Astrocyte of the spinal cord (primary cell): Measurements from ENCODE around the gene DGKD.
"Not testable (repeated sequence)": the region's sequence is repeated elsewhere in the genome, so short reads cannot be mapped to it uniquely, and the experiment has no call there.

Source experiments
- DNase-seq: peaks from one replicate; pipeline ENCODE4 v3.0.0; 2011; ENCODE audit warnings: low read depth, low spot score
- H3K4me3 ChIP-seq: 2 replicates; pipeline ENCODE4 v1.5.1; 2011; ENCODE audit warnings: low read depth, mild to moderate bottlenecking, low read length, moderate library complexity
- CTCF ChIP-seq: IDR thresholded peaks from 2 replicates; pipeline ENCODE4 v1.5.1; 2012; ENCODE audit warnings: low read depth, mild to moderate bottlenecking, low read length, inconsistent platforms
- in situ Hi-C: cut with HindIII; loops from 2 replicates; pipeline ENCODE4 v1.10.0; 2017; ENCODE audit warnings: low sequenced_read_pairs

The DGKD gene

GRCh38 chr2:233334915-233335314 is 19.4 kb upstream of the DGKD start:
- no peak for DNase-seq
- TF ChIP-seq CTCF: no peak
- in situ Hi-C loops: no loop called here
- H3K4me3 ChIP-seq: no peak overlapping the region

DNA sequence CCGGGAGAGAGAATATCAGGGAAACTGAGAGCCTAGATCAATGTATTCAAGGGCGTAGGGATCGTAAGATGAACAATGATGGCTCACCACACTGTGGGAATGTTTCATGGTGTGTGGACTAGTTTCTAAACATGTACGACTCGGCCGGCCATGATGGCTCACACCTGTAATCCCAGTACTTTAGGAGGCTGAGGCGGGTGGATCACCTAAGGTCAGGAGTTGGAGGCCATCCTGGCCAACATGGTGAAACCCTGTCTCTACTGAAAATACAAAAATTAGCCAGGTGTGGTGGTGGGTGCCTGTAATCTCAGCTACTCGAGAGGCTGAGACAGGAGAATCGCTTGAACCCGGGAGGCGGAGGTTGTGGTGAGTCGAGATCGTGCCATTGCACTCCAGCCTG is 18.2 kb upstream of the DGKD start:
- in situ Hi-C loops, H3K4me3 ChIP-seq, DNase-seq: not testable (repeated sequence)

DNA sequence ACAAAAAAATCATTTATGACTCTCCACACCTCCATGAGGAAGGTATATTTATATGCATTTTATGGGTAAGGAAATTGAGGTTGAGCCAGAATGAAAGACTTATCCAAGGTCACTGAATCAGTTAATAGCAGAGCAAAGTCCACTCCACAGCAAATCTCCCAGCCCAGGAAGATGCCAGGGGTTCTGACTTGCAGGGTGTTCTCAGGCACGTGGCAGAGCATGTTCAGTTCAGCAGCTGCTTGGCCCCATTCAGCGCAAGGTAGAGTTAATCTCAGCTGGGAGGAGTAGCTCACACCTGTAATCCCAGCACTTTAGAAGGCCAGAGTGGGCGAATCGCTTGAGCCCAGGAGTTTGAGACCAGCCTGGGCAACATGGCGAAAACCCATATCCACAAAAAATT is 17.8 kb upstream of the DGKD start:
- TF ChIP-seq CTCF: no peak
- DNase-seq: no peak
- no peak overlapping the region for H3K4me3 ChIP-seq
- in situ Hi-C loops: no loop called here

DNA sequence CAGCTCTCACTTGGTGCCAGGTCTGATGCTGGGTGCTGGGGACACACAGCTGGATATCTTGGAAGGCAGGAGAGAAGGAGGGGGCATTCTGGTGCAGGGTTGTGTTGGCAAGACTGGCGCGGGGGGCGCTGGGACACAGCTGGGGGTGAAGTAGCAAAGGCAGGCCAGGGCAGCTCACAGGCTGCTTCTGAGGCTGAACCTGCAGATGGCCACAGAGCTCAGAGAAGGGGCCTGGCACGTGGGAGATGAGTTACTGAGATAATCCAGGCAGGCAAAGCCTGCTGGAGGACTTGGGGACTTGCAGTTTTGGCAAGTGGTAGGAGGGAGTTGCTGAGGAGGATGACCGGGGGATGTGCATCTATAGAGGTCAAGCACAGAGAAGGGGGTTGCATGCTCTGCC is 16.2 kb upstream of the DGKD start:
- in situ Hi-C loops: no loop called here
- H3K4me3 ChIP-seq: no peak overlapping the region
- DNase-seq: no peak
- TF ChIP-seq CTCF: no peak

DNA sequence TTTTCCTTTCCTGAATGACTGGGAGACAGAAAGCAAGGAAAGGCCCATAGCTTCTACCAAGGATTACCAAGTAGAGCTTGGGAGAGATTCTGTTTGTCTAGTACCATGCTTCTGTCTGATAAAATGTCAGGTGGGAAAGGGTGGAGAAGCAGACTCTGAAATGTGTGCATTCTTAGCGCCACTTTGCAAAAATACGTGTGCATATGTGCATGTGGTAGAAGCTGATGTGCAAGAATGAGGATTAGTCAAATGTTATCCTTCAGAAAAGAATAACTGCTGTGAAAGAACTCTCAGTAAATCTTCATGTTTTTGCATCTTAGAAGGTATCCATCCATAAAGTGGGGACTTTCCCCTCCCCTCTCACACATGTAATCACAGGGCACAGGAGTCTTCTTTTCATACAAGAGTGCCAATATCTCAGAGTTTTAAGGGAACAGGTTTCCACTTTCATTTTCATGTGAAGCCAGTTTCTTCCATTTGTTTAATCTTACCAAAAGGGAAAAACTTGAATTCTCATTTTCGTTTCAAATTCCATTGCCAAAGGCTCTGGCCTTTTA is 15.4 kb upstream of the DGKD start:
- no peak for DNase-seq
- no peak for TF ChIP-seq CTCF
- H3K4me3 ChIP-seq: no peak overlapping the region
- in situ Hi-C loops: no loop called here

DNA sequence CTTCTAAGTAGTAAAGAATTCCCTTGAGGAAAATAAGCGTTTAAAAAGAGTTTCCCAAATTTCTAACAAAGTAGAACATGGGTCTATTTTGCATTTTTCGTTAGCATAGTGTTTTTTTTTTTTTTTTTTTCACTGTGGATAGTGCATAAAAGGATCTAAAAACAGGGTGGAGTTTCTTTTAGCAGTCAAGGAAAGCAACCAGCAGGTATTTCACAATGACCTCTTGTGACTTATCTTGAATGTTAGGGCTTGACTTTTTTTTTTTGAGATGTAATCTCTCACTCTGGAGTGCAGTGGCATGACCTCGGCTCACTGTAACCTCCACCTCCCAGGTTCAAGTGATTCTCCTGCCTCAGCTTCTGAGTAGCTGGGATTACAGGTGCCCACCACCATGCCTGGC is 14.9 kb upstream of the DGKD start:
- in situ Hi-C loops: no loop called here
- DNase-seq: no peak
- no peak overlapping the region for H3K4me3 ChIP-seq
- no peak for TF ChIP-seq CTCF

DNA sequence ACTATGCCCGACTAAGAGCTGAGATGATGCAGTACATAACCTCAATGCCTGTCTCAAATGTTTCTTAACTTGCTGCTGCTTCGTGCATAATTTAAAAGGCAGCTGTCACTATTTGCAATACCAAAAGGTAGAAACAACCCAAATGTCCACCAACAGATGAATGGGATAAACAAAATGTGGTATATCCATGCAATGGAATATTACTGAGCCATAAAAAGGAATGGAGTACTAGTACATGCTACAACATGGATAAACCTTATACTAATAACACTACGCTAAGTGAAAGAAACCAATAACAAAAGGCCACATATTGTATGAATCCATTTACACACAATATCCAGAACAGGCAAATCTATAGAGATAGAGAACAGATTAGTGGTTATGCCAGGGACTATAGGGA is 13.0 kb upstream of the DGKD start:
- in situ Hi-C loops: no loop called here
- no peak for TF ChIP-seq CTCF
- H3K4me3 ChIP-seq: no peak overlapping the region
- no peak for DNase-seq
